ENCODE measurements around the gene PITRM1.
A peak's percentile ranks its signal among the peaks of the same experiment; 100 is the strongest.
"Not testable (repeated sequence)": the region's sequence is repeated elsewhere in the genome, so short reads cannot be mapped to it uniquely, and the experiment has no call there.

The PITRM1 gene

GRCh38 chr10:3180355-3181025 is 7.9 kb upstream of the PITRM1 start:
- H3K27ac ChIP-seq (ENCODE audit: low read depth, low read length): no peak overlapping the region
- H3K4me3 ChIP-seq (ENCODE audit: low read length): no peak overlapping the region
- no peak overlapping the region for H3K9ac ChIP-seq (ENCODE audit: low read depth, low read length)
- H3K27me3 ChIP-seq (ENCODE audit: insufficient read depth, low read length): no peaks in the 10 kb centered on the region
- no peaks in the 10 kb centered on the region for H3K36me3 ChIP-seq (ENCODE audit: insufficient read depth, low read length)
- WGBS: 87% methylated on average over 5 of the region's 6 CpGs
- H3K4me1 ChIP-seq (ENCODE audit: insufficient read depth, low read length): 0 out of 2 replicates have a peak, but pooled peaks cover 7% of the 10 kb centered on the region
- no peaks in the 10 kb centered on the region for H3K9me3 ChIP-seq (ENCODE audit: insufficient read depth, low read depth, low read length)

GRCh38 chr10:3179174-3179573 is 6.6 kb upstream of the PITRM1 start:
- Histone ChIP-seq H3K9ac (ENCODE audit: low read depth, low read length) (no peak overlapping the region), H3K9me3 (ENCODE audit: insufficient read depth, low read depth, low read length) (no peaks in the 10 kb centered on the region), H3K4me1 (ENCODE audit: insufficient read depth, low read length) (0 out of 2 replicates have a peak, but pooled peaks cover 7% of the 10 kb centered on the region), H3K27me3 (ENCODE audit: insufficient read depth, low read length) (no peaks in the 10 kb centered on the region), H3K36me3 (ENCODE audit: insufficient read depth, low read length) (no peaks in the 10 kb centered on the region), H3K4me3 (ENCODE audit: low read length) (no peak overlapping the region), H3K27ac (ENCODE audit: low read depth, low read length) (no peak overlapping the region)
- 93% methylated on average over 5 of the region's 5 CpGs for WGBS

- H3K36me3 ChIP-seq (ENCODE audit: insufficient read depth, low read length): no peaks in the 10 kb centered on the region
- H3K9me3 ChIP-seq (ENCODE audit: insufficient read depth, low read depth, low read length): no peaks in the 10 kb centered on the region
- no peak overlapping the region for H3K9ac ChIP-seq (ENCODE audit: low read depth, low read length)
- no peaks in the 10 kb centered on the region for H3K27me3 ChIP-seq (ENCODE audit: insufficient read depth, low read length)
- no peak overlapping the region for H3K4me3 ChIP-seq (ENCODE audit: low read length)
- H3K27ac ChIP-seq (ENCODE audit: low read depth, low read length): no peak overlapping the region
- 0 out of 2 replicates have a peak, but pooled peaks cover 10% of the 10 kb centered on the region for H3K4me1 ChIP-seq (ENCODE audit: insufficient read depth, low read length)
- WGBS: 92% methylated on average over 5 of the region's 5 CpGs
Measured at GRCh38 chr10:3178042-3178441, 5.5 kb upstream of the PITRM1 start.

GRCh38 chr10:3173171-3173878 is 743 bp upstream of the PITRM1 start:
- H3K36me3 ChIP-seq (ENCODE audit: insufficient read depth, low read length): peaks cover 16% of the 10 kb centered on the region
- H3K9me3 ChIP-seq (ENCODE audit: insufficient read depth, low read depth, low read length): no peaks in the 10 kb centered on the region
- H3K9ac ChIP-seq (ENCODE audit: low read depth, low read length): peak overlapping the region; percentile 39; the same call in 1 of the 2 replicates
- 52% methylated on average over 26 of the region's 26 CpGs for WGBS
- no peaks in the 10 kb centered on the region for H3K27me3 ChIP-seq (ENCODE audit: insufficient read depth, low read length)
- 0 out of 2 replicates have a peak overlapping the region, but pooled peaks have one; percentile 19 for H3K27ac ChIP-seq (ENCODE audit: low read depth, low read length)
- H3K4me1 ChIP-seq (ENCODE audit: insufficient read depth, low read length): 0 out of 2 replicates have a peak, but pooled peaks cover 4% of the 10 kb centered on the region
- H3K4me3 ChIP-seq (ENCODE audit: low read length): peak overlapping the region; percentile 40

GRCh38 chr10:3172081-3172445 is 519 bp downstream of the PITRM1 start:
- 9% methylated on average over 21 of the region's 21 CpGs for WGBS
- Histone ChIP-seq H3K27ac (ENCODE audit: low read depth, low read length) (no peak overlapping the region; the same call in 1 of the 2 replicates), H3K27me3 (ENCODE audit: insufficient read depth, low read length) (no peaks in the 10 kb centered on the region), H3K4me3 (ENCODE audit: low read length) (peak overlapping the region; percentile 92), H3K9me3 (ENCODE audit: insufficient read depth, low read depth, low read length) (no peaks in the 10 kb centered on the region), H3K9ac (ENCODE audit: low read depth, low read length) (peak overlapping the region; percentile 64), H3K36me3 (ENCODE audit: insufficient read depth, low read length) (peaks cover 23% of the 10 kb centered on the region), H3K4me1 (ENCODE audit: insufficient read depth, low read length) (0 out of 2 replicates have a peak, but pooled peaks cover 4% of the 10 kb centered on the region)

GRCh38 chr10:3171488-3171887 is 1.1 kb downstream of the PITRM1 start:
- not testable (repeated sequence) for H3K27ac ChIP-seq (ENCODE audit: low read depth, low read length); H3K4me1 ChIP-seq (ENCODE audit: insufficient read depth, low read length); H3K9me3 ChIP-seq (ENCODE audit: insufficient read depth, low read depth, low read length); H3K27me3 ChIP-seq (ENCODE audit: insufficient read depth, low read length); H3K9ac ChIP-seq (ENCODE audit: low read depth, low read length)
- peaks cover 28% of the 10 kb centered on the region for H3K36me3 ChIP-seq (ENCODE audit: insufficient read depth, low read length)
- H3K4me3 ChIP-seq (ENCODE audit: low read length): peak overlapping the region; percentile 92
- 96% methylated on average over 10 of the region's 11 CpGs for WGBS

GRCh38 chr10:3169673-3170072 is 2.9 kb downstream of the PITRM1 start:
- Histone ChIP-seq H3K36me3 (ENCODE audit: insufficient read depth, low read length) (peaks cover 47% of the 10 kb centered on the region), H3K9me3 (ENCODE audit: insufficient read depth, low read depth, low read length) (no peaks in the 10 kb centered on the region), H3K4me3 (ENCODE audit: low read length) (no peak overlapping the region), H3K27ac (ENCODE audit: low read depth, low read length) (no peak overlapping the region), H3K27me3 (ENCODE audit: insufficient read depth, low read length) (no peaks in the 10 kb centered on the region), H3K9ac (ENCODE audit: low read depth, low read length) (no peak overlapping the region), H3K4me1 (ENCODE audit: insufficient read depth, low read length) (0 out of 2 replicates have a peak, but pooled peaks cover 4% of the 10 kb centered on the region)
- WGBS: 94% methylated on average over 10 of the region's 10 CpGs

- WGBS: 96% methylated on average over 10 of the region's 10 CpGs
- peaks cover 51% of the 10 kb centered on the region for H3K36me3 ChIP-seq (ENCODE audit: insufficient read depth, low read length)
- no peak overlapping the region for H3K9ac ChIP-seq (ENCODE audit: low read depth, low read length)
- H3K27ac ChIP-seq (ENCODE audit: low read depth, low read length): no peak overlapping the region
- no peaks in the 10 kb centered on the region for H3K27me3 ChIP-seq (ENCODE audit: insufficient read depth, low read length)
- 0 out of 2 replicates have a peak, but pooled peaks cover 4% of the 10 kb centered on the region for H3K4me1 ChIP-seq (ENCODE audit: insufficient read depth, low read length)
- H3K4me3 ChIP-seq (ENCODE audit: low read length): no peak overlapping the region
- no peaks in the 10 kb centered on the region for H3K9me3 ChIP-seq (ENCODE audit: insufficient read depth, low read depth, low read length)
Measured at GRCh38 chr10:3169271-3169670, 3.3 kb downstream of the PITRM1 start.

GRCh38 chr10:3167611-3168330 is 4.8 kb downstream of the PITRM1 start:
- H3K36me3 ChIP-seq (ENCODE audit: insufficient read depth, low read length): peaks cover 66% of the 10 kb centered on the region
- 91% methylated on average over 21 of the region's 21 CpGs for WGBS

GRCh38 chr10:3166496-3167290 is 5.9 kb downstream of the PITRM1 start:
- H3K9ac ChIP-seq (ENCODE audit: low read depth, low read length): no peak overlapping the region
- no peak overlapping the region for H3K27ac ChIP-seq (ENCODE audit: low read depth, low read length)
- H3K9me3 ChIP-seq (ENCODE audit: insufficient read depth, low read depth, low read length): no peaks in the 10 kb centered on the region
- H3K4me1 ChIP-seq (ENCODE audit: insufficient read depth, low read length): no peaks in the 10 kb centered on the region
- no peaks in the 10 kb centered on the region for H3K27me3 ChIP-seq (ENCODE audit: insufficient read depth, low read length)
- 94% methylated on average over 10 of the region's 10 CpGs for WGBS
- no peak overlapping the region for H3K4me3 ChIP-seq (ENCODE audit: low read length)
- H3K36me3 ChIP-seq (ENCODE audit: insufficient read depth, low read length): peaks cover 74% of the 10 kb centered on the region

More at GRCh38 chr10:3167611-3168330, 4.8 kb downstream of the PITRM1 start:
- no peaks in the 10 kb centered on the region for H3K9me3 ChIP-seq (ENCODE audit: insufficient read depth, low read depth, low read length)
- H3K4me3 ChIP-seq (ENCODE audit: low read length): no peak overlapping the region
- H3K9ac ChIP-seq (ENCODE audit: low read depth, low read length): no peak overlapping the region
- H3K27me3 ChIP-seq (ENCODE audit: insufficient read depth, low read length): no peaks in the 10 kb centered on the region
- no peaks in the 10 kb centered on the region for H3K4me1 ChIP-seq (ENCODE audit: insufficient read depth, low read length)
- H3K27ac ChIP-seq (ENCODE audit: low read depth, low read length): no peak overlapping the region

Data from HUES64 (cell line).